Epithelial cell of proximal tubule (primary cell): ENCODE measurements around the gene PODNL1. TPM values are rescaled to one million over a fixed set of nuclear protein-coding genes. Genes with fewer than 3 reads are reported as not detected.
"Not testable (repeated sequence)": the region's sequence is repeated elsewhere in the genome, so short reads cannot be mapped to it uniquely, and the experiment has no call there.

Source experiments
- DNase-seq: peaks from one replicate; pipeline ENCODE4 v3.0.0-alpha.2; 2011; ENCODE audit warnings: low read depth
- H3K4me3 ChIP-seq: 2 replicates; pipeline ENCODE4 v1.5.1; 2011; ENCODE audit warnings: low read depth, mild to moderate bottlenecking, low read length
- total RNA-seq: library from RNA; depleted of rRNA; stranded (reverse); fragments of >200 nt; gene quantifications from 2 replicates; pipeline ENCODE4 v1.2.3, GENCODE V29; 2015
- TF ChIP-seq, protein P1 (sequence below): conservative IDR thresholded peaks from 2 replicates; pipeline ENCODE4 v1.5.1; 2012; ENCODE audit warnings: low read depth, mild to moderate bottlenecking, low read length

PODNL1 gene
- total RNA-seq, 1 donor from 2014 or later, result 0.46 TPM

- TF ChIP-seq, protein P1, sequence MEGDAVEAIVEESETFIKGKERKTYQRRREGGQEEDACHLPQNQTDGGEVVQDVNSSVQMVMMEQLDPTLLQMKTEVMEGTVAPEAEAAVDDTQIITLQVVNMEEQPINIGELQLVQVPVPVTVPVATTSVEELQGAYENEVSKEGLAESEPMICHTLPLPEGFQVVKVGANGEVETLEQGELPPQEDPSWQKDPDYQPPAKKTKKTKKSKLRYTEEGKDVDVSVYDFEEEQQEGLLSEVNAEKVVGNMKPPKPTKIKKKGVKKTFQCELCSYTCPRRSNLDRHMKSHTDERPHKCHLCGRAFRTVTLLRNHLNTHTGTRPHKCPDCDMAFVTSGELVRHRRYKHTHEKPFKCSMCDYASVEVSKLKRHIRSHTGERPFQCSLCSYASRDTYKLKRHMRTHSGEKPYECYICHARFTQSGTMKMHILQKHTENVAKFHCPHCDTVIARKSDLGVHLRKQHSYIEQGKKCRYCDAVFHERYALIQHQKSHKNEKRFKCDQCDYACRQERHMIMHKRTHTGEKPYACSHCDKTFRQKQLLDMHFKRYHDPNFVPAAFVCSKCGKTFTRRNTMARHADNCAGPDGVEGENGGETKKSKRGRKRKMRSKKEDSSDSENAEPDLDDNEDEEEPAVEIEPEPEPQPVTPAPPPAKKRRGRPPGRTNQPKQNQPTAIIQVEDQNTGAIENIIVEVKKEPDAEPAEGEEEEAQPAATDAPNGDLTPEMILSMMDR, result no peak
- no peak for DNase-seq
- H3K4me3 ChIP-seq, result no peak overlapping the region
These were observed 41.0 kb upstream of the PODNL1 start for GRCh38 chr19:13979244-13979615.

DNA sequence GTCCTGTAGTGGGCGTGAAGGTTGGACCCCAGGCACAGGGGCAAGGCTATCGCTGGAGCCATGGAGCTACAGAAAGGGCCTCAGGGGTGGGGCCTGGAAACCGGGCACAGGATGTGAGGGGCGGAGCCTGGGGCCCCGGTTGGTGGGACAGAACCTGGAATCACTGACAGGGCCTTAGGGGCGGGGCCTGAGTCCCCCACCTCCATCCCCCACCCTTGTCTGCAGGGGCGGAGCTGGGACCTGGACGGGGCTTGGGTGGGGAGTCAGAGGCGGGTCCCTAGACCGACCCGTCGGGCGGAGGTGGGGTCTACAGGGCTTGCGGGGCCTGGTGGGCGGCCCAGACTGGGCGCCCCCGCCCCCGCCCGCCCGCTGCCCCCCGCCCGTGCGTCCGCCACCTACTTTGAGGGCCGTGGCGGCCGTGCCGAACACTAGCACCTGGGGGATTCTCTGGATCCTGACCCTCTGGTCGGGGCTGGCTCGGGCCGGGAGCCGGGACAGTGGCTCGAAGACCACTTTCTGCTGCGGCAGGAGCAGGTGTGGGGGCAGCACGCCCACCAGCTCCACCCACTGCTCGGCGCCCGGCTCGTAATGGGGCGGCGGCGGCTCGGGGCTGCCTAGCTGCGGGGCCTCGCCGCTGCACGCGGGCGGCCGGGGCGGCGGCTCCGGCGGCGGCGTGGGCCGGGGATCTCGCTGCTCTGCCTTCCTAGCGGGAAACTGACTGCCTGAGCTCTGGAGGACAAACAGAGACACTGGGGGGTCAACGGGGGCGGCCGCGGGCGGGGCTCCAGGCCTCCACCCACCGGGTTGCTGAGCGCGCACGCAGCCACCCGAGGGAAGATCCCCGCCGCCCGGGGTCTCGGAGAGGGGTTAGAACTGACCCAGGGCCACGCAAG, 40.4 kb upstream of the PODNL1 start:
- no peak for DNase-seq
- no peak overlapping the region for H3K4me3 ChIP-seq
- TF ChIP-seq, protein P1, result no peak

- no peak overlapping the region for H3K4me3 ChIP-seq
- DNase-seq, result no peak
- TF ChIP-seq, protein P1, result no peak
These were observed 39.6 kb upstream of the PODNL1 start for GRCh38 chr19:13977803-13978202.

GRCh38 chr19:13976446-13976845, 38.2 kb upstream of the PODNL1 start:
- no peak overlapping the region for H3K4me3 ChIP-seq
- no peak for DNase-seq
- TF ChIP-seq, protein P1, result no peak

GRCh38 chr19:13975870-13976269, 37.7 kb upstream of the PODNL1 start:
- TF ChIP-seq, protein P1, result no peak
- no peak for DNase-seq
- no peak overlapping the region for H3K4me3 ChIP-seq

GRCh38 chr19:13974073-13974472, 35.9 kb upstream of the PODNL1 start:
- DNase-seq, result no peak
- H3K4me3 ChIP-seq, result no peak overlapping the region
- TF ChIP-seq, protein P1, result no peak

DNA sequence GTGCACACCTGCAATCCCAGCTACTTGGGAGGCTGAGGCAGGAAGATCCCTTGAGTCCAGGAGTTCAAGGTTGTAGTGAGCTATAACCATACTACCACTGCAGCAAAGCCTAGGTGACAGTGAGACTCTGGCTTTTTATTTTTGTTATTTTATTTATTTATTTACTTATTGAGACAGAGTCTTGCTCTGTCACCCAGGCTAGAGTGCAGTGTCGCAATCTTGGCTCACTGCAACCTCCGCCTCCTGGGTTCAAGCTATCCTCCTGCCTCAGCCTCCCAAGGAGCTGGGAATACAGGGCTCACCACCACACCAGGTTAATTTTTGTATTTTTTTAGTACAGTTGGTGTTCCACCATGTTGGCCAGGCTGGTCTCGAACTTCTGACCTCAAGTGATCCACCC, 35.3 kb upstream of the PODNL1 start:
- DNase-seq, H3K4me3 ChIP-seq: not testable (repeated sequence)
